Subcutaneous adipose tissue (tissue), 4 donors: ENCODE data around the gene CACNA1E. TPM values are rescaled to one million over a fixed set of nuclear protein-coding genes. Genes with fewer than 3 reads are reported as not detected.

Source experiments
- total RNA-seq, 4 donors: library from RNA; depleted of rRNA; stranded (reverse); fragments of >200 nt; gene quantifications; one replicate each; pipeline ENCODE4 v1.1.0, GENCODE V29; 2016
- TF ChIP-seq, protein P1 (sequence below): fragments of 450-650 bp; IDR thresholded peaks from one replicate; pipeline ENCODE4 v1.5.1; 2016; ENCODE audit warnings: low read depth, mild to moderate bottlenecking, control low read depth, antibody characterized with exemption, moderate library complexity

Gene CACNA1E
- total RNA-seq, 4 donors from 2014 or later, result 0.16 to 0.19 TPM; not detected in 2

DNA sequence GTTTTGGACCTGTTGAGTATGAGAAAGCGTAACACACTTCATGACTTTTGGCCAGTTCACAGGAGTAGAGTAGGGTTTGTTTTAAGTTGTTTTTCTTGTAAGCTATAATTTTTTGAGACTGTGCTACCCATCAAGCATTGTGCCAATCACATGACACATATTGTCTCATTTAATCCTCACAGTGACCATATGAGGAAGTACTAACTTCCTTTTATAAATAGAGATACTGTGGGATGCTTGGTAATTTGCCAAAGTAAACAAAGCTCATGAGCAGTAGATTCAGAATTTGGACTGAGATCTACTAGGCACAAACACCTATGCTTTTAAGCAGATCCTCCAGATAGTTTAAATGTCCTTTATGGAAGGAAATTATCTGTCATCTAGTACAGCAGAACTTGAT is 178.3 kb downstream of the CACNA1E start:
- TF ChIP-seq, protein P1, sequence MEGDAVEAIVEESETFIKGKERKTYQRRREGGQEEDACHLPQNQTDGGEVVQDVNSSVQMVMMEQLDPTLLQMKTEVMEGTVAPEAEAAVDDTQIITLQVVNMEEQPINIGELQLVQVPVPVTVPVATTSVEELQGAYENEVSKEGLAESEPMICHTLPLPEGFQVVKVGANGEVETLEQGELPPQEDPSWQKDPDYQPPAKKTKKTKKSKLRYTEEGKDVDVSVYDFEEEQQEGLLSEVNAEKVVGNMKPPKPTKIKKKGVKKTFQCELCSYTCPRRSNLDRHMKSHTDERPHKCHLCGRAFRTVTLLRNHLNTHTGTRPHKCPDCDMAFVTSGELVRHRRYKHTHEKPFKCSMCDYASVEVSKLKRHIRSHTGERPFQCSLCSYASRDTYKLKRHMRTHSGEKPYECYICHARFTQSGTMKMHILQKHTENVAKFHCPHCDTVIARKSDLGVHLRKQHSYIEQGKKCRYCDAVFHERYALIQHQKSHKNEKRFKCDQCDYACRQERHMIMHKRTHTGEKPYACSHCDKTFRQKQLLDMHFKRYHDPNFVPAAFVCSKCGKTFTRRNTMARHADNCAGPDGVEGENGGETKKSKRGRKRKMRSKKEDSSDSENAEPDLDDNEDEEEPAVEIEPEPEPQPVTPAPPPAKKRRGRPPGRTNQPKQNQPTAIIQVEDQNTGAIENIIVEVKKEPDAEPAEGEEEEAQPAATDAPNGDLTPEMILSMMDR, result no peak

DNA sequence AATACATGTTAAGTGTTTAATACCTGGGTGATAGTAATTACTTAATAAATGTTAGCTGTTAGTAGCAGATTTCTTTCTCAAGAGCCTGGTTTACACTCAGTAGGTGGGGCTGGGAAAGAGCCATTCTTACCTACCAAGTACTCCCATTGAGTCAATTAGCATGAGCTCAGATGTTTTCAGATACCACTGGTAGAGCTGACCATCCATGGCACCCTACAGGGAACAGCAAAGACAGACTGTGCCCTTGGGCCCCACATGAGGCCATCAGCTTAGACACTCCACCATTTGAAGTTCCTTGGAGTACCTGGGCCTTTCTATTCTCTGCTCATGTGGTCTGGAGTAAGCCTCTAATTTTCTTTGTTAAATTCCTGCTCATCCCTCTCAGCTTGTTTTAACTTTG is 179.3 kb downstream of the CACNA1E start:
- TF ChIP-seq, protein P1, result no peak

DNA sequence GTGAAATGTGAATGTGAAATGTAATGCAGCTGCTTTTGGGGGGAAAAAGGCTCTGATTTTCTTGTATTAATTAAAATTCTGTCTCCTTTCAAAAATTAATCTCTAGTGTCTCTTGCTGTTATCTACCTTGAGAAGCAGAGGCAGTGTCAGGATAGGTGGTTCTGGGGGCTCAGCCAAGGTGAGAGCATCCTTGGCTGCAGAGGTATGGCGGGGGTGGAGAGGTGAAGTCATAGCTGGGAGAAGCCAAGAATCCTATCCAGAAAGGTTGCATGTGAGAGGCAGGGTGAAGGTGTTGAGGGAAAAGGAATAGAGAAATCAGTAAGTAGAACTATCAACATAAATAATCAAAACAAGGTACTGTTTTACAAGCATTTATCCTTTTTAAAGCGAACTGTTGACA is 181.2 kb downstream of the CACNA1E start:
- TF ChIP-seq, protein P1, result no peak

DNA sequence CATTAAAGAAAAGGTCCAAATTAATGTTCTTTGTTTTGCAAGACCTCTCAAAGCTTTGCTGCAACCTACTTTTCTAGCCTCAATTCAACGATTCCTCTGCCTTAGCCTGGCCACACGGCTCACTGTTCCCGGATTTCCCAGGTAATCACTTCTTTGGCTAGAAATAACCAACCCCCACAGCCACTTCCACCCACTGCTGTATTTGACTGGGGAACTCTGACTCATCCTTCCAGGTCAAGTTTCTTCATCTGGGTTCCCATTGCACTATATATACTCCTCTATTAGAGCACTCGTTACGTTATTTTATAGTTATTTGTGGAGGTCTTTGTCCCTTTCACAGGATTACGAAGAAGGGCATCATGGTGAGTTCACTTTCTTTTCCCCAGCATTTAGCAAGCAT is 185.9 kb downstream of the CACNA1E start:
- TF ChIP-seq, protein P1, result no peak

DNA sequence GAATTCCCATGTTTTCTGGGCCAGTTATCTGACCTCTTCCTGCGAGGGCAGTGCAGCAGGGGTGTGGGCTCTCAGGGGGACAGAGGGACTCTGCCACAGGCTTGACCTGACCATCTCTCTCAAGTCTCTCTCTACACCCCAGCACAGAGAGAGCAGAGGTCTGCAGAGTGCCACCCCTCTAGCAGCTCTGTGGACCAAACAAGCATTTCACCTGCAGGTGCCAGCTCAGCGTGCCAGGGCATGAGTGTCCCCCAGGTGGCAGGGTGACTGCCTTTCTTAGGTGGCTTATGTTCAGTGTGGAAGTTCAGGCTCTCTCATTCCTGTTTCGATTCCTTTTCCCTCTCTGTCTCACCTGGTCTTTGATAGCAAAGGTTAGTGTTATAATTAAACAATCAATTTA is 191.3 kb downstream of the CACNA1E start:
- TF ChIP-seq, protein P1, result no peak

DNA sequence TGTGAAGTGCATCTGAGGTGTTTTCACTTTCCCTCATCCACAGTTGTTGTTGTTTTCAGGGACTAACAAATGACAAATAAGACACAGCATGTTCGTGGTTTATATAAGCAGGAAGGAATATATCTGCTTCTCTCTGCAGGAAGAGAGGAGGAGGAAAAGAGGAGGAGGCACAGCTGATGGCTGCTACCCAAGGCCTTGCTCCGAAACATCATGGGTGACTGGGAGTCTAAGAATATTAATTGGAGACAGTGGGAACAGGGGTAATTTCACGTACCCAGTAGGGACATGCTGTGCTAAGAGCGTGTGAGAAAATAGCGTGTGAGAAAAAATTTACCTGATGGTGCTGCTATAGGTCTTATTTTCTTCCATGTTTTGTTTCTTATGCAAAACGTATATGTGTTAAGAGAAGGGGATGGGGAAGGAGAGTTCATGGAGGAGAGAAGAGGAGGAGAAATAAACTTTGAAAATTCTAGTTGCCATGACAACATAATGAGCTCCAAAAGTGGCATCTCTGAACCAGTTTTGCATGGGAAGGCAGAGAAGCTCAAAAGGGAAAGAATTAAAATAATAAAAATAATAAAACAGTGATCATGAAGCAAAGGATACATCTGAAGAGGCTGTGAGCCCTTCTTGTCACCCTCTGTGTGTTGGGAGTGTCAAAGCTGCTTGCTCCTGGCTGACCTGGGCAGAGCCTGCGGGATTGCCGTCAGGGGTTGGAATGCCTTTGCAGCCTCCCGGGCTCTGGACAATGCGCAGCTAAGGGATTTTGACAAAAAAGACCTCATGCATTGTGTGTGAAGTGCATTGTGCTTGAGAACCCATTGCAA is 192.0 kb downstream of the CACNA1E start:
- TF ChIP-seq, protein P1, result no peak

DNA sequence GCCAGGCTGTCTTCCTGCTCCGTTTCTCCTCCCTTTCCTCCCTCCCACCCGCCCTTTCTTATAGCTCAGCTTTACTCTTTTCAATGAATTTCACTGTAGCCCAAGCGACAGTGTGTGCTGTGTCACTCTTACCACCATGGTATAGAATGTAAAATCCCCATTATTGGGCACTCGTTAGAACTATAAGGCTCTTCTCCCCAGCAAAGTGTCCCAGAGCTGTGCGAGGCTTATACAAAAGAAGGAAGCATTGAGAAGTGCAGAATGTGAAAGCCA is 192.5 kb downstream of the CACNA1E start:
- TF ChIP-seq, protein P1, result no peak
